ENCODE data around the gene CROCC.

DNA sequence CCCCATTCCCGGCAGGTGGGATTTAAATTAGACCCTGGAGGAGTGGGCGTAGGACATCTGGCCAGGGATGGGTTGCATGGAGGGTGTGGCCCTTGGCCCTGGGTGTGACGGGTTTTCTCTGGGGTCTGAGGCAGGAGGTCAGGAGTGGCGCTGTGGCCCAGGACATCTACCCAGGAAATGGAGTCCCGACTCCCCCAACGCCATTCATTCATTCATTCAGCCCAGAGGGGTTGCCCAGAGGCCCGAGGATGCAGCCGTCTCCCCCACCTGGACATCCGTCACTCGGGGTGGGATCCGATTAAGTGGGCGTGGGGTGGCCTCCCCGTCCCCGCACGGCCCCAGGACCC is 89.3 kb downstream of the CROCC start:
- TF ChIP-seq CTCF (conservative IDR thresholded peaks at IDR 0.05; ENCODE audit: low read depth, low read length) (no peak), EZH2 (IDR thresholded peaks at IDR 0.05; ENCODE audit: borderline replicate concordance, low read depth, low read length, poor library complexity, severe bottlenecking) (no peak)
